GM20431 (cell line): ENCODE data around the gene CALML6.
"Not testable (repeated sequence)": the region's sequence is repeated elsewhere in the genome, so short reads cannot be mapped to it uniquely, and the experiment has no call there.

Experiments
- in situ Hi-C: fragments of 300-500 bp; cut with MseI, MboI; formaldehyde crosslinking; loops from one replicate; pipeline ENCODE4 v1.15.0; 2020; ENCODE audit warnings: low sequenced_read_pairs; ENCODE audit not compliant: unreplicated experiment

Gene CALML6

GRCh38 chr1:1914971-1915692 is at the start of gene CALML6:
CALML6 (plus strand) TSS chr1:1915260; CDS start chr1:1915281, 21 bp downstream.
- in situ Hi-C loops, result no loop called here

GRCh38 chr1:1867164-1867563 is 47.9 kb upstream of the CALML6 start:
- in situ Hi-C loops, result no loop called here

- in situ Hi-C loops, result no loop called here
Observed at GRCh38 chr1:1869469-1869868, 45.6 kb upstream of the CALML6 start.

GRCh38 chr1:1872329-1872994 is 42.6 kb upstream of the CALML6 start:
- in situ Hi-C loops, result no loop called here

GRCh38 chr1:1873186-1873585 is 41.9 kb upstream of the CALML6 start:
- in situ Hi-C loops, result no loop called here

GRCh38 chr1:1874901-1875300 is 40.2 kb upstream of the CALML6 start:
- in situ Hi-C loops, result no loop called here

GRCh38 chr1:1875932-1876331 is 39.1 kb upstream of the CALML6 start:
- in situ Hi-C loops, result no loop called here

GRCh38 chr1:1876335-1876930 is 38.6 kb upstream of the CALML6 start:
- in situ Hi-C loops, result no loop called here

GRCh38 chr1:1877865-1878436 is 37.1 kb upstream of the CALML6 start:
- in situ Hi-C loops, result no loop called here

- in situ Hi-C loops, result no loop called here
Observed at GRCh38 chr1:1879942-1880341, 35.1 kb upstream of the CALML6 start.

GRCh38 chr1:1880617-1881312 is 34.3 kb upstream of the CALML6 start:
- in situ Hi-C loops, result no loop called here

GRCh38 chr1:1881727-1882126 is 33.3 kb upstream of the CALML6 start:
- in situ Hi-C loops, result no loop called here

GRCh38 chr1:1883092-1883873 is 31.8 kb upstream of the CALML6 start:
- in situ Hi-C loops, result no loop called here

GRCh38 chr1:1883890-1884289 is 31.2 kb upstream of the CALML6 start:
- in situ Hi-C loops, result not testable (repeated sequence)

- in situ Hi-C loops, result no loop called here
Observed at GRCh38 chr1:1889090-1889750, 25.8 kb upstream of the CALML6 start.

- in situ Hi-C loops, result no loop called here
Observed at GRCh38 chr1:1889847-1890505, 25.1 kb upstream of the CALML6 start.

GRCh38 chr1:1890506-1891348 is 24.3 kb upstream of the CALML6 start, which contains the start of gene GNB1:
GNB1 (minus strand) TSS chr1:1891087; CDS start chr1:1825453, 65,634 bp downstream.
- in situ Hi-C loops, result no loop called here
